ENCODE data around the gene TFPI. TPM values are rescaled to one million over a fixed set of nuclear protein-coding genes. Genes with fewer than 3 reads are reported as not detected.

The TFPI gene
- total RNA-seq, 1 donor from 2014 or later = 17.5 TPM

DNA sequence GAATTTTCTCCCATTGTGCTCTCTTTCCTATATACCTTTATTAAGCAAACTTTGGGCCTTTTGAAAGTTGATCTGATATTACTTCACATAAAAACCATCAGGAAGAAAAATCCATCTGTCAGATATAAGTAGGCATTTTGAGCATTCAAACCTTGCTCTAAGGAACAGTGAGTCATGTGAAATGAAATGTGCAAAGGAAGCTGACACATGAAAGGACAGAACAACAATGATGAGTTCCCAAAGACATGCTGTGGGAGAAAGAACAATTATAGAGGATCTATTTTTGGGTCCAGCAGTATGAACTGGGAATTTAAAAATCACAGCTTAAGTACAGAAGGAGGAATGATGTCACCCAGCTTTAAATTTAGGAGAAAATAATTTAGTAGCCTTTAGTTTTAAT is 124.2 kb downstream of the TFPI start:
- Mint-ChIP-seq H3K27ac (no peak overlapping the region), H3K4me1 (ENCODE audit: low read depth) (no peaks in the 10 kb centered on the region), H3K4me3 (ENCODE audit: low read depth) (no peak overlapping the region), H3K27me3 (no peaks in the 10 kb centered on the region), H3K36me3 (ENCODE audit: insufficient read depth) (no peaks in the 10 kb centered on the region), H3K9me3 (ENCODE audit: low read depth) (no peaks in the 10 kb centered on the region)
- TF ChIP-seq CTCF (IDR thresholded peaks at IDR 0.05; ENCODE audit: unreplicated experiment) = no peak
- no peak for DNase-seq (ENCODE audit: low spot score, unreplicated experiment)

DNA sequence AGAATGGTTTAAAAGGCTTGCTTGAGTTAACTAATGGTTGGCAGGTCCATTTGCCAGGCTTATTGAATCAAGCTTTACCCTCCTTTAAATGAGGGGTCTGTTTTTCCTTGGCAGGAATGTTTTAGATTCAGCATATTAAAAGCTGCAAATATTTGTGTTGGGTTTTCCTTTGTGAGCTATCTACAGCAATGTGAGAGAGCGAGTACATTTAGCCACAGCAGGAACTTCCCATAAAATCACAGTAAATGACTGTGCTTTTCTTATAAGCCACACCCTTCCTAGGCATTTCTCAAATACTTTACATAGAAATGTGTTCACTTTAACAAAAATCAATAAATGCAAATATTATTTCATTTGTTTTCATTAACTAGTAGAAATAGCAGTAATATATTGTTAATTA is 130.1 kb downstream of the TFPI start:
- TF ChIP-seq CTCF (IDR thresholded peaks at IDR 0.05; ENCODE audit: unreplicated experiment) = no peak
- Mint-ChIP-seq H3K27me3 (no peaks in the 10 kb centered on the region), H3K9me3 (ENCODE audit: low read depth) (no peaks in the 10 kb centered on the region), H3K36me3 (ENCODE audit: insufficient read depth) (no peaks in the 10 kb centered on the region), H3K4me1 (ENCODE audit: low read depth) (peaks cover 4% of the 10 kb centered on the region), H3K27ac (no peak overlapping the region), H3K4me3 (ENCODE audit: low read depth) (no peak overlapping the region)
- no peak for DNase-seq (ENCODE audit: low spot score, unreplicated experiment)

DNA sequence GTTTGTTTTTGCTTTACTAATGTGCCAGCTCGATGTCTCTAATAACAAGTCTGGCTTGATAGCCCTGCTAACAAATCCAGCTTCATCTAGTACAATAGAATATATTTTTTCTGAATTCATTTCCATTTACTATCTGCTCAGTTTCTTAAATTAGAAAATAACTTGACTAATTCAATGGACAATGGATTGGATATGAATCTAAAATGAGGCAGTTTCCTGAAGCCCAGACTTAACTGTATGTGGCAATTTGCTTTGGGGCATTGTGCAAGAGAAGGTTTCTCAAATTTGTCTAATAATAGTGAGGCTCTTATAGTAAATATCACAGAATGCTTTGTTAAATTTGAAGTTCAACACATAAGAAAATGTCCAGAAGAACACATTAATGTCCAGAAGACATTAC is 132.0 kb downstream of the TFPI start:
- peaks cover 4% of the 10 kb centered on the region for H3K4me1 Mint-ChIP-seq (ENCODE audit: low read depth)
- no peaks in the 10 kb centered on the region for H3K36me3 Mint-ChIP-seq (ENCODE audit: insufficient read depth)
- H3K27me3 Mint-ChIP-seq = no peaks in the 10 kb centered on the region
- no peak for DNase-seq (ENCODE audit: low spot score, unreplicated experiment)
- H3K27ac Mint-ChIP-seq = no peak overlapping the region
- no peaks in the 10 kb centered on the region for H3K9me3 Mint-ChIP-seq (ENCODE audit: low read depth)
- H3K4me3 Mint-ChIP-seq (ENCODE audit: low read depth) = no peak overlapping the region
- no peak for TF ChIP-seq CTCF (IDR thresholded peaks at IDR 0.05; ENCODE audit: unreplicated experiment)

DNA sequence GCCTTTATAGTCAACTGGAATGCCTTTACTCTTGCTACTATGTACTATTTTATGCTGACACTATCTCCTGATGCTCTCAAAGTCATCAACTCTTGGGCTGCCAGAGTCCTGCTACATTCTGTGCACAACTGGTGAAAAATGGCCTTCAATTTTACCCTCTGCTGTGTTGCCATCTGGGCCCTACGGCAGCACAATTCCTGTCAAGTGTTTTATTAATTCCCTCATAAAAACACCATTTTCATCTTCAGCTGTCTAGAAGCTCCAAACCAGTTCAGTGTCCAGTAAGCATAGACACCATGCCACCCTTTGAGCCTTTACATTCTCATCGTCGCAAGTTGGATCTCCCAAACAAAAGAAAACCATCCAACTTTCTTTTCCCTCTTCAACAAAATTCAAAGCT is 132.7 kb downstream of the TFPI start:
- no peak for TF ChIP-seq CTCF (IDR thresholded peaks at IDR 0.05; ENCODE audit: unreplicated experiment)
- no peaks in the 10 kb centered on the region for H3K9me3 Mint-ChIP-seq (ENCODE audit: low read depth)

GRCh38 chr2:187419808-187420207 is 134.4 kb downstream of the TFPI start:
- Mint-ChIP-seq H3K9me3 (ENCODE audit: low read depth) (no peaks in the 10 kb centered on the region), H3K27ac (no peak overlapping the region), H3K36me3 (ENCODE audit: insufficient read depth) (no peaks in the 10 kb centered on the region), H3K4me3 (ENCODE audit: low read depth) (no peak overlapping the region), H3K4me1 (ENCODE audit: low read depth) (peaks cover 5% of the 10 kb centered on the region), H3K27me3 (no peaks in the 10 kb centered on the region)
- TF ChIP-seq CTCF (IDR thresholded peaks at IDR 0.05; ENCODE audit: unreplicated experiment) = no peak
- no peak for DNase-seq (ENCODE audit: low spot score, unreplicated experiment)

More for the DNA sequence above, 132.7 kb downstream of the TFPI start:
- DNase-seq (ENCODE audit: low spot score, unreplicated experiment) = no peak
- Mint-ChIP-seq H3K4me3 (ENCODE audit: low read depth) (no peak overlapping the region), H3K36me3 (ENCODE audit: insufficient read depth) (no peaks in the 10 kb centered on the region), H3K27me3 (no peaks in the 10 kb centered on the region), H3K27ac (no peak overlapping the region), H3K4me1 (ENCODE audit: low read depth) (peaks cover 4% of the 10 kb centered on the region)

Measured in progenitor cell of endocrine pancreas (in vitro differentiated cells).